HEK293T (cell line): ENCODE results near the gene GALNT18.

Experiments used
- CTCF ChIA-PET: fragments of 350-600 bp; formaldehyde crosslinking; extraction: SDS; loops from one replicate; lab custom pipeline; 2021; ENCODE audit warnings: antibody characterized with exemption, inconsistent platforms; lab: Yijun Ruan, JAX
- POLR2A ChIA-PET: fragments of 350-600 bp; formaldehyde crosslinking; extraction: SDS; loops from one replicate; lab custom pipeline; 2020; ENCODE audit warnings: antibody characterized with exemption, inconsistent platforms; lab: Yijun Ruan, JAX
- DNase-seq: peaks from one replicate; pipeline ENCODE4 v3.0.0; 2012; ENCODE audit warnings: mixed read lengths; ENCODE audit errors: extremely low spot score
- ARNT ChIP-seq: fragments of 450-650 bp; IDR thresholded peaks from 2 replicates; pipeline ENCODE4 v1.6.1; 2017; ENCODE audit warnings: mild to moderate bottlenecking
- BHLHE40 ChIP-seq: fragments of 450-650 bp; IDR thresholded peaks from 2 replicates; pipeline ENCODE4 v1.6.1; 2016; ENCODE audit warnings: mild to moderate bottlenecking, moderate library complexity, borderline replicate concordance
- CTBP1 ChIP-seq: fragments of 450-650 bp; IDR thresholded peaks from 2 replicates; pipeline ENCODE4 v1.6.1; 2016; ENCODE audit warnings: borderline replicate concordance
- ELF4 ChIP-seq: fragments of 450-650 bp; IDR thresholded peaks from 2 replicates; pipeline ENCODE4 v1.6.1; 2017; ENCODE audit warnings: antibody characterized with exemption
- FOXA1 ChIP-seq: fragments of 450-650 bp; IDR thresholded peaks from 2 replicates; pipeline ENCODE4 v1.6.1; 2016; ENCODE audit warnings: mild to moderate bottlenecking
- FOXK2 ChIP-seq: fragments of 450-650 bp; IDR thresholded peaks from 2 replicates; pipeline ENCODE4 v1.6.1; 2016; ENCODE audit warnings: mild to moderate bottlenecking
- FOXM1 ChIP-seq: fragments of 450-650 bp; IDR thresholded peaks from 2 replicates; pipeline ENCODE4 v1.6.1; 2017; ENCODE audit warnings: mild to moderate bottlenecking, borderline replicate concordance
- HDGF ChIP-seq: fragments of 450-650 bp; IDR thresholded peaks from 2 replicates; pipeline ENCODE4 v1.6.1; 2017; ENCODE audit warnings: antibody characterized with exemption, borderline replicate concordance
- L3MBTL2 ChIP-seq: fragments of 450-650 bp; conservative IDR thresholded peaks from 2 replicates; pipeline ENCODE4 v1.6.1; 2016; ENCODE audit warnings: mild to moderate bottlenecking
- LEF1 ChIP-seq: fragments of 450-650 bp; IDR thresholded peaks from 2 replicates; pipeline ENCODE4 v1.6.1; 2017; ENCODE audit warnings: mild to moderate bottlenecking, borderline replicate concordance
- NFRKB ChIP-seq: fragments of 450-650 bp; IDR thresholded peaks from 2 replicates; pipeline ENCODE4 v1.6.1; 2016; ENCODE audit warnings: mild to moderate bottlenecking, moderate library complexity
- PKNOX1 ChIP-seq: fragments of 450-650 bp; IDR thresholded peaks from 2 replicates; pipeline ENCODE4 v1.6.1; 2016
- SP1 ChIP-seq: fragments of 450-650 bp; IDR thresholded peaks from 2 replicates; pipeline ENCODE4 v1.6.1; 2017
- SUZ12 ChIP-seq: fragments of 450-650 bp; IDR thresholded peaks from 2 replicates; pipeline ENCODE4 v1.6.1; 2016; ENCODE audit warnings: mild to moderate bottlenecking
- TARDBP ChIP-seq: fragments of 450-650 bp; IDR thresholded peaks from 2 replicates; pipeline ENCODE4 v1.6.1; 2016
- ZNF384 ChIP-seq: fragments of 450-650 bp; IDR thresholded peaks from 2 replicates; pipeline ENCODE4 v1.6.1; 2016

GALNT18 gene

GRCh38 chr11:11600288-11600687, 21.5 kb downstream of the GALNT18 start:
- no peak for DNase-seq
- TF ChIP-seq PKNOX1 (no peak), SUZ12 (no peak), CTBP1 (no peak), LEF1 (no peak), FOXM1 (no peak), L3MBTL2 (no peak), ZNF384 (no peak), ARNT (no peak), ELF4 (no peak), FOXK2 (no peak), TARDBP (no peak), FOXA1 (no peak), HDGF (no peak), SP1 (no peak), NFRKB (no peak), BHLHE40 (no peak)
- ChIA-PET POLR2A (no interaction called here), CTCF (no interaction called here)

- CTCF ChIA-PET = no interaction called here
Observed at GRCh38 chr11:11598243-11598642, 23.6 kb downstream of the GALNT18 start.

GRCh38 chr11:11594162-11594561, 27.6 kb downstream of the GALNT18 start:
- TF ChIP-seq PKNOX1 (no peak), ARNT (no peak), ZNF384 (no peak), L3MBTL2 (no peak), HDGF (no peak), LEF1 (no peak), NFRKB (no peak), ELF4 (no peak), FOXA1 (no peak), CTBP1 (no peak), FOXM1 (no peak), SUZ12 (no peak), FOXK2 (no peak), SP1 (no peak), BHLHE40 (no peak), TARDBP (no peak)
- no peak for DNase-seq
- ChIA-PET CTCF (no interaction called here), POLR2A (no interaction called here)

More at GRCh38 chr11:11598243-11598642, 23.6 kb downstream of the GALNT18 start:
- POLR2A ChIA-PET = no interaction called here
- TF ChIP-seq FOXK2 (no peak), TARDBP (no peak), SP1 (no peak), HDGF (no peak)
- no peak for DNase-seq

GRCh38 chr11:11592146-11592684, 29.6 kb downstream of the GALNT18 start:
- ChIA-PET CTCF (no interaction called here), POLR2A (no interaction called here)
- TF ChIP-seq L3MBTL2 (no peak), NFRKB (no peak), ELF4 (no peak)
- no peak for DNase-seq

- ChIA-PET POLR2A (no interaction called here), CTCF (no interaction called here)
- DNase-seq = no peak
- no peak for TF ChIP-seq SUZ12
- TF ChIP-seq LEF1 = no peak
- TF ChIP-seq ZNF384 = no peak
- no peak for TF ChIP-seq SP1
- TF ChIP-seq L3MBTL2 = no peak
- no peak for TF ChIP-seq TARDBP
Observed at GRCh38 chr11:11589437-11589836, 32.4 kb downstream of the GALNT18 start.

GRCh38 chr11:11588891-11589290, 32.9 kb downstream of the GALNT18 start:
- TF ChIP-seq ARNT (no peak), CTBP1 (no peak), LEF1 (no peak), SP1 (no peak), SUZ12 (no peak)
- CTCF ChIA-PET = no interaction called here
- POLR2A ChIA-PET = no interaction called here
- DNase-seq = no peak

- TF ChIP-seq L3MBTL2 (no peak), BHLHE40 (no peak)
- ChIA-PET CTCF (no interaction called here), POLR2A (no interaction called here)
- DNase-seq = no peak
Observed at GRCh38 chr11:11588243-11588642, 33.6 kb downstream of the GALNT18 start.

GRCh38 chr11:11587122-11587521, 34.7 kb downstream of the GALNT18 start:
- CTCF ChIA-PET = no interaction called here
- no peak for TF ChIP-seq NFRKB
- no peak for TF ChIP-seq L3MBTL2
- no peak for TF ChIP-seq FOXA1
- TF ChIP-seq SUZ12 = no peak
- no peak for TF ChIP-seq ELF4
- no peak for TF ChIP-seq TARDBP
- no peak for TF ChIP-seq ARNT
- TF ChIP-seq SP1 = no peak
- no peak for TF ChIP-seq FOXK2
- no peak for TF ChIP-seq PKNOX1
- no peak for DNase-seq
- POLR2A ChIA-PET = interaction anchor here (0.6 kb wide), 1 partner anchor 36 kb away, joined by 3 read pairs; no protein-coding TSS in a partner anchor
